Measurements from ENCODE around the gene KCNJ14. TPM values are rescaled to one million over a fixed set of nuclear protein-coding genes. Genes with fewer than 3 reads are reported as not detected.
A peak's percentile ranks its signal among the peaks of the same experiment; 100 is the strongest.

Gene KCNJ14
- total RNA-seq, 1 donor from 2014 or later, result 1.6 TPM

DNA sequence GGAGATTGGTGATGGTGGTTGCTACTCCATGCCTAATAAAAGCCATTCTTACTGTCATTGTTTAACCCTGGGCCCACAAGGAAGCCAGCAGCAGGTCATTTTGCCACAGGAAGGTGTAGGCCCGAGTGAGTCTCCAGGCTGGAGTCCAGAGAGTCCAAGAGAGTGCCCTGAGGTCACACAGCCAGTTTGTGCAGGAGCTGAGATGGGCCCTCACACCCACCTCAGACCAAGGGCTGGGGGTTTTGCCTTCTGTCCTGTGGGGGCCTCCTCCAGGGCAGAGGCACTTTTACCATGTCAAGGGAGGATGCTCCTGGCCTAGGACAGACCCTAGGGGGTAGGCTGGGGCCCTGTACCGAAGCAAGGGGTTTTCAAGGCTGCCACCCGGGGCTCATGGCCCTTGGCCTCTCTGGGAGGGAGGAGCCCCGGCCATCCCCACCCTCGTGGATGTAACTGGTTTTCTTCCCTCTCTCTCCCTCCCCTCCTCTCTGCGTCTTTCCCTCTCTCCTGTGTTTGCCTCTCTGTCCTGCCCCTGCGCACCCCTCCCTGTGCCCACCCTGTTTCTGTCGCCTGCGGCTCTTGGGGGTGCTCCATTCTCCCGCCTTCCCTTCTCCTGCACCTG, 21.8 kb downstream of the KCNJ14 start:
- DNase-seq (ENCODE audit: extremely low spot score, unreplicated experiment), result no peak
- Mint-ChIP-seq H3K4me1 (ENCODE audit: unreplicated experiment) (peaks cover 13% of the 10 kb centered on the region), H3K27me3 (ENCODE audit: unreplicated experiment) (no peaks in the 10 kb centered on the region), H3K27ac (ENCODE audit: unreplicated experiment) (no peak overlapping the region), H3K36me3 (ENCODE audit: unreplicated experiment) (peaks cover 32% of the 10 kb centered on the region), H3K9me3 (ENCODE audit: unreplicated experiment) (no peaks in the 10 kb centered on the region), H3K4me3 (ENCODE audit: unreplicated experiment) (no peak overlapping the region)
- TF ChIP-seq, protein P1, sequence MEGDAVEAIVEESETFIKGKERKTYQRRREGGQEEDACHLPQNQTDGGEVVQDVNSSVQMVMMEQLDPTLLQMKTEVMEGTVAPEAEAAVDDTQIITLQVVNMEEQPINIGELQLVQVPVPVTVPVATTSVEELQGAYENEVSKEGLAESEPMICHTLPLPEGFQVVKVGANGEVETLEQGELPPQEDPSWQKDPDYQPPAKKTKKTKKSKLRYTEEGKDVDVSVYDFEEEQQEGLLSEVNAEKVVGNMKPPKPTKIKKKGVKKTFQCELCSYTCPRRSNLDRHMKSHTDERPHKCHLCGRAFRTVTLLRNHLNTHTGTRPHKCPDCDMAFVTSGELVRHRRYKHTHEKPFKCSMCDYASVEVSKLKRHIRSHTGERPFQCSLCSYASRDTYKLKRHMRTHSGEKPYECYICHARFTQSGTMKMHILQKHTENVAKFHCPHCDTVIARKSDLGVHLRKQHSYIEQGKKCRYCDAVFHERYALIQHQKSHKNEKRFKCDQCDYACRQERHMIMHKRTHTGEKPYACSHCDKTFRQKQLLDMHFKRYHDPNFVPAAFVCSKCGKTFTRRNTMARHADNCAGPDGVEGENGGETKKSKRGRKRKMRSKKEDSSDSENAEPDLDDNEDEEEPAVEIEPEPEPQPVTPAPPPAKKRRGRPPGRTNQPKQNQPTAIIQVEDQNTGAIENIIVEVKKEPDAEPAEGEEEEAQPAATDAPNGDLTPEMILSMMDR (IDR thresholded peaks at IDR 0.05), result no peak

DNA sequence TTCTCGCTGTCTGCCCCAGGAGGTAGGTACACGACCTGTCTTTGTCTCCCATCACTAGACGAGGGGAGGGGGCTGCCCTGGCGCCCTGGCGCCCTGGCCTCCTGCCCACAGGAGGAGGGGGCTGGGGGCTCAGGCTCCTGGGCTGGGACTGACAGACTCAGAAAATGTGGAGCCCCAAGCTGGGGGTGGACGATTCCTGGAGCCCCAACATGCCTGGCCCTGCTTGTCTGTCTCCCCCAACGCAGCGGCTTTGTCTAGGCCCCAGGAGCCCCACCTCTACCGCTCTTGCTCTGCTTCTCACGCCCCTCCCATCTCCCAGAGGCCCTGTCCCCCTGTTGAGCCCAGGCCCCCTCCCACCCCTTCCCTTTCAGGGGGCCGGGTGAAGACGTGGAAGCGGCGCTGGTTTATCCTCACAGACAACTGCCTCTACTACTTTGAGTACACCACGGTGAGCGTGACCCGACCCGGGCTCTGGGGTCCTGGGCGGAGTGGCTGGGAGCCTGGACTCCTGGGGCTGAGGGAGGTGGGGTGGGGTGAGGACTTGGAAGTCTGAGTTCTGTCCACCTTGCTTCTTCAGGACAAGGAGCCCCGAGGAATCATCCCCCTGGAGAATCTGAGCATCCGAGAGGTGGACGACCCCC, 22.4 kb downstream of the KCNJ14 start:
- Mint-ChIP-seq H3K36me3 (ENCODE audit: unreplicated experiment) (peaks cover 28% of the 10 kb centered on the region), H3K27me3 (ENCODE audit: unreplicated experiment) (no peaks in the 10 kb centered on the region), H3K4me3 (ENCODE audit: unreplicated experiment) (no peak overlapping the region), H3K4me1 (ENCODE audit: unreplicated experiment) (peaks cover 16% of the 10 kb centered on the region), H3K27ac (ENCODE audit: unreplicated experiment) (no peak overlapping the region), H3K9me3 (ENCODE audit: unreplicated experiment) (no peaks in the 10 kb centered on the region)
- TF ChIP-seq, protein P1 (IDR thresholded peaks at IDR 0.05), result no peak
- no peak for DNase-seq (ENCODE audit: extremely low spot score, unreplicated experiment)

DNA sequence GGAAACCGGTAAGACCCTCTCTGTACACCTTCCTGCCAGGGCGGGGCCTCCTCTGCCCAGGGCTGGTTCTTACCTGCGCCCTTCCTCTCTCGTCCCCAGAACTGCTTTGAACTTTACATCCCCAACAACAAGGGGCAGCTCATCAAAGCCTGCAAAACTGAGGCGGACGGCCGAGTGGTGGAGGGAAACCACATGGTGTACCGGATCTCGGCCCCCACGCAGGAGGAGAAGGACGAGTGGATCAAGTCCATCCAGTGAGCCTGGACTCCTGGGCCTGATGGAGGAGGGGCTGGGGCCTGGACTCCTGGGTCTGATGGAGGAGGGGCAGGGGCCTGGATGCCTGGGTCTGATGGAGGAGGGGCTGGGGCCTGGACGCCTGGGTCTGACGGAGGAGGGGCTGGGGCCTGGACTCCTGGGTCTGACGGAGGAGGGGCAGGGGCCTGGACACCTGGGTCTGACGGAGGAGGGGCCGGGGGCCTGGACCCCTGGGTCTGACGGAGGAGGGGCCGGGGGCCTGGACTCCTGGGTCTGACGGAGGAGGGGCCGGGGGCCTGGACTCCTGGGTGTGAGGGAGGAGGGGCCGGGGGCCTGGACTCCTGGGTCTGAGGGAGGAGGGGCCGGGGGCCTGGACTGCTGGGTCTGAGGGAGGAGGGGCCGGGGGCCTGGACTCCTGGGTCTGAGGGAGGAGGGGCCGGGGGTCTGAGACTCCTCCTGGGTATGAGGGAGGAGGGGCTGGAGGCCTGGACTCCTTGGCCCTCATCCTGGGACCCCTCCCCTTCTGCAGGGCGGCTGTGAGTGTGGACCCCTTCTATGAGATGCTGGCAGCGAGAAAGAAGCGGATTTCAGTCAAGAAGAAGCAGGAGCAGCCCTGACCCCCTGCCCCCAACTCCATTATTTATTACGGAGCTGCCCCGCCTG, 23.2 kb downstream of the KCNJ14 start:
- peaks cover 19% of the 10 kb centered on the region for H3K4me1 Mint-ChIP-seq (ENCODE audit: unreplicated experiment)
- no peak for DNase-seq (ENCODE audit: extremely low spot score, unreplicated experiment)
- no peaks in the 10 kb centered on the region for H3K27me3 Mint-ChIP-seq (ENCODE audit: unreplicated experiment)
- TF ChIP-seq, protein P1 (IDR thresholded peaks at IDR 0.05), result no peak
- H3K27ac Mint-ChIP-seq (ENCODE audit: unreplicated experiment), result peak overlapping the region; percentile 41
- H3K36me3 Mint-ChIP-seq (ENCODE audit: unreplicated experiment), result peaks cover 23% of the 10 kb centered on the region
- H3K4me3 Mint-ChIP-seq (ENCODE audit: unreplicated experiment), result no peak overlapping the region
- H3K9me3 Mint-ChIP-seq (ENCODE audit: unreplicated experiment), result no peaks in the 10 kb centered on the region

DNA sequence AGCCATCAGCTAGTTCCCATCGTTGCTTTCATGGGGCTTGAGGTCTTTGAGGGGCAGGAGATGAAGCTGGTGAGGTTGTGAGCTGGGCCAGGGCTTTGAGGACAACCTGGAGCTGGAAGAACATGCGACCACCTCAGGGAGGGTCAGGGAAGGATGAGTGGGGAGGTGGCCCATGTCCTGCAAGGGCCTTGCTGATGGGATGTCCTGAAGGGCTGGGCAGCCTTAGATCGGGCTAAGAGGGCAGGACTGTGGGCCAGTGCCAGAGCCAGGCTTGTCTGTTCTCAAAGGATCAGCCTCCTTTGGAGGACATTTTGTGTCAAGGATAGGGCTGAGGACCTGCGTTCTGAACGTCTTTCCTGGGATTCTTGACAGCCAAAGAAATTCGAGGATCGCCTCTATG, 24.3 kb downstream of the KCNJ14 start:
- Mint-ChIP-seq H3K27ac (ENCODE audit: unreplicated experiment) (no peak overlapping the region), H3K36me3 (ENCODE audit: unreplicated experiment) (peaks cover 19% of the 10 kb centered on the region), H3K4me1 (ENCODE audit: unreplicated experiment) (peaks cover 19% of the 10 kb centered on the region), H3K4me3 (ENCODE audit: unreplicated experiment) (no peak overlapping the region), H3K27me3 (ENCODE audit: unreplicated experiment) (no peaks in the 10 kb centered on the region), H3K9me3 (ENCODE audit: unreplicated experiment) (no peaks in the 10 kb centered on the region)
- TF ChIP-seq, protein P1 (IDR thresholded peaks at IDR 0.05), result no peak
- DNase-seq (ENCODE audit: extremely low spot score, unreplicated experiment), result no peak

DNA sequence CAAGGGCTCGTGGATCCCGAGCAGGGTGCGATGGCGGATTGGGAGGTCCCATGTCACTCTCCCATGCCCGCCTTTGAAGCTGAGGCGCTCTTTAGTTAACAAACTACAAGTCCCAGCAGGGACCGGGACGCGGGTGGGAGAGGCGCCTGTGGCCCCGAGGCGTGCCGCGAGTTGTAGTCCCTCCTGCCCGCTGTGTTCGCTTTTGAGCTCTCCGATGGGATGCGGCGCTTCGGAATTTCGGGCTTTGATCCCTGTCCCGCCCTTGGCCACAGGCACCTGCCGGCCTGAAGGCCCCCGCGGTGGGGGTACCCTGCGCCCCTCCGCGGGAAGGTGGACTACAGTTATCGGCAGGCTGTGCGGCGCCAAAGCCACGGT, 24.8 kb downstream of the KCNJ14 start:
- Mint-ChIP-seq H3K4me1 (ENCODE audit: unreplicated experiment) (peaks cover 19% of the 10 kb centered on the region), H3K9me3 (ENCODE audit: unreplicated experiment) (no peaks in the 10 kb centered on the region), H3K4me3 (ENCODE audit: unreplicated experiment) (no peak overlapping the region), H3K27ac (ENCODE audit: unreplicated experiment) (no peak overlapping the region), H3K36me3 (ENCODE audit: unreplicated experiment) (peaks cover 14% of the 10 kb centered on the region), H3K27me3 (ENCODE audit: unreplicated experiment) (no peaks in the 10 kb centered on the region)
- no peak for DNase-seq (ENCODE audit: extremely low spot score, unreplicated experiment)
- TF ChIP-seq, protein P1 (IDR thresholded peaks at IDR 0.05), result no peak
